ENCODE results near the gene DIAPH2. TPM values are rescaled to one million over a fixed set of nuclear protein-coding genes. Genes with fewer than 3 reads are reported as not detected.

DIAPH2 gene
- total RNA-seq, 1 experiment from 2014 or later, result 15.9 TPM

DNA sequence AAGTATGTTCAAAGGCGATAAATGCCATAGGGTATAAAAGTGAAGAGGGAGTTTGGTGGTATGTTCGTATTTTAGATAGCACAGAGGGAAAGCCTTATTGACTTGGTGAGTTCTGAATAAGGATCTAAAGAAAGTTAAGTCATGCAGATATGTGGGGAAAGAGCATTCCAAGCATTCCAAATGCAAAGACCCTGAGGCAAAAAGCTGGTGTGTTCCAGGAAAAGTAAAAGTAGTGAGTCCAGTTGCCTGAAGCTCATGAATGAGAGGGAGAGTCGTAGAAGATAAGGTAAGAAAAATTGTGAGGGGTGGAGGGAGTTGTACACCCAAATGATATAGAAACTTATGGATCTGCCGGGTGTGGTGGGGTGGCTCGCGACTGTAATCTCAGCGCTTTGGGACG lies 625.7 kb downstream of the DIAPH2 start:
- H3K4me3 Mint-ChIP-seq, result peak overlapping the region; percentile 84
- H3K9me3 Mint-ChIP-seq, result no peaks in the 10 kb centered on the region
- DNase-seq (ENCODE audit: low spot score) (no peak), ATAC-seq (peak; percentile 93)
- H3K36me3 Mint-ChIP-seq, result no peaks in the 10 kb centered on the region; the same call in 1 of the 2 replicates
- TF ChIP-seq CTCF (IDR thresholded peaks at IDR 0.05), result no peak
- peak; percentile 76; the same call in 1 of the 2 replicates for TF ChIP-seq TEAD4 (CRISPR knock-in tag; IDR thresholded peaks at IDR 0.05)
- TF ChIP-seq TEAD1 (CRISPR knock-in tag; IDR thresholded peaks at IDR 0.05), result peak; percentile 93; the same call in 1 of the 2 replicates
- TF ChIP-seq, protein P1, sequence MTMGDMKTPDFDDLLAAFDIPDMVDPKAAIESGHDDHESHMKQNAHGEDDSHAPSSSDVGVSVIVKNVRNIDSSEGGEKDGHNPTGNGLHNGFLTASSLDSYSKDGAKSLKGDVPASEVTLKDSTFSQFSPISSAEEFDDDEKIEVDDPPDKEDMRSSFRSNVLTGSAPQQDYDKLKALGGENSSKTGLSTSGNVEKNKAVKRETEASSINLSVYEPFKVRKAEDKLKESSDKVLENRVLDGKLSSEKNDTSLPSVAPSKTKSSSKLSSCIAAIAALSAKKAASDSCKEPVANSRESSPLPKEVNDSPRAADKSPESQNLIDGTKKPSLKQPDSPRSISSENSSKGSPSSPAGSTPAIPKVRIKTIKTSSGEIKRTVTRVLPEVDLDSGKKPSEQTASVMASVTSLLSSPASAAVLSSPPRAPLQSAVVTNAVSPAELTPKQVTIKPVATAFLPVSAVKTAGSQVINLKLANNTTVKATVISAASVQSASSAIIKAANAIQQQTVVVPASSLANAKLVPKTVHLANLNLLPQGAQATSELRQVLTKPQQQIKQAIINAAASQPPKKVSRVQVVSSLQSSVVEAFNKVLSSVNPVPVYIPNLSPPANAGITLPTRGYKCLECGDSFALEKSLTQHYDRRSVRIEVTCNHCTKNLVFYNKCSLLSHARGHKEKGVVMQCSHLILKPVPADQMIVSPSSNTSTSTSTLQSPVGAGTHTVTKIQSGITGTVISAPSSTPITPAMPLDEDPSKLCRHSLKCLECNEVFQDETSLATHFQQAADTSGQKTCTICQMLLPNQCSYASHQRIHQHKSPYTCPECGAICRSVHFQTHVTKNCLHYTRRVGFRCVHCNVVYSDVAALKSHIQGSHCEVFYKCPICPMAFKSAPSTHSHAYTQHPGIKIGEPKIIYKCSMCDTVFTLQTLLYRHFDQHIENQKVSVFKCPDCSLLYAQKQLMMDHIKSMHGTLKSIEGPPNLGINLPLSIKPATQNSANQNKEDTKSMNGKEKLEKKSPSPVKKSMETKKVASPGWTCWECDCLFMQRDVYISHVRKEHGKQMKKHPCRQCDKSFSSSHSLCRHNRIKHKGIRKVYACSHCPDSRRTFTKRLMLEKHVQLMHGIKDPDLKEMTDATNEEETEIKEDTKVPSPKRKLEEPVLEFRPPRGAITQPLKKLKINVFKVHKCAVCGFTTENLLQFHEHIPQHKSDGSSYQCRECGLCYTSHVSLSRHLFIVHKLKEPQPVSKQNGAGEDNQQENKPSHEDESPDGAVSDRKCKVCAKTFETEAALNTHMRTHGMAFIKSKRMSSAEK (CRISPR knock-in tag; IDR thresholded peaks at IDR 0.05; ENCODE audit: borderline replicate concordance), result no peak
- POLR2A ChIA-PET, result no interaction called here
- CTCF ChIA-PET, result no interaction called here
- peak overlapping the region; percentile 99 for H3K27ac Mint-ChIP-seq
- H3K4me1 Mint-ChIP-seq, result peaks cover 31% of the 10 kb centered on the region
- no peaks in the 10 kb centered on the region for H3K27me3 Mint-ChIP-seq (ENCODE audit: low read depth)

DNA sequence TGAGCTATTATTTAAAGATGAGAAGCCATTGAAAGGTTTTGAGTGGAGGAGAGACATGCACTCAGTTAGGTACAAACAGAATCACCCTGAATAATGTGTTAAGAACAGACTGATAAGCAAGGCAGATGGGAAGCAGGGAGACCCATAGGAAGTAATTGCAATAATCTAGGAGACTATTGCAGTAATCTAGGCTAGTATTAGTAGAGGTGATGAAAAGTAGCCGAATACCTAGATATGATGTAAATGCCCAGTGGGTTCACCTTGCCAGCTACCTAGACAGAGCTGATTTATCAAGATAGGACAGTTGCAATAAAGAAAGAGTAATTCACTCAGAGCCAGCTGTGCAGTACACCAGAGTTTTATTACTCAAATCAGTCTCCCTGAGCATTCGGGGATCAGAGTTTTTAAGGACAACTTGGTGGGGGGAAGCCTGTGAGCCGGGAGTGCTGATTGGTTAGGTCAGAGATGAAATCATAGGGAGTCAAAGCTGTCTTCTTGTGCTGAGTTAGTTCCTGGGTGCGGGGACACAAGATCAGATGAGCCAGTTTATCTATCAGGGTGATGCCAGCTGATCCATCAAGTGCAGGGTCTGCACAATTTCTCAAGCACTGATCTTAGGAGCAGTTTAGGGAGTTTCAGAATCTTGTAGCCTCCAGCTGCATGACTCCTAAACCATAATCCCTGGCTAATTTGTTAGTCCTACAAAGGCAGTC lies 626.6 kb downstream of the DIAPH2 start:
- CTCF ChIA-PET, result no interaction called here
- Mint-ChIP-seq H3K36me3 (peaks cover 3% of the 10 kb centered on the region), H3K4me3 (peak overlapping the region; percentile 84), H3K27ac (peak overlapping the region; percentile 99), H3K4me1 (peaks cover 31% of the 10 kb centered on the region), H3K27me3 (ENCODE audit: low read depth) (no peaks in the 10 kb centered on the region), H3K9me3 (no peaks in the 10 kb centered on the region)
- ATAC-seq (no peak), DNase-seq (ENCODE audit: low spot score) (no peak)
- TF ChIP-seq ZNF512 (CRISPR knock-in tag; IDR thresholded peaks at IDR 0.05; ENCODE audit: borderline replicate concordance) (no peak), RORB (CRISPR knock-in tag; IDR thresholded peaks at IDR 0.05) (no peak), TEAD1 (CRISPR knock-in tag; IDR thresholded peaks at IDR 0.05) (no peak), CREM (CRISPR knock-in tag; IDR thresholded peaks at IDR 0.05) (no peak), JAZF1 (CRISPR knock-in tag; IDR thresholded peaks at IDR 0.05) (no peak), SMAD4 (CRISPR knock-in tag; IDR thresholded peaks at IDR 0.05) (no peak), NR3C1 (CRISPR knock-in tag; conservative IDR thresholded peaks at IDR 0.05; ENCODE audit: low read depth) (no peak), ZNF121 (CRISPR knock-in tag; IDR thresholded peaks at IDR 0.05) (no peak), FOXP1 (CRISPR knock-in tag; IDR thresholded peaks at IDR 0.05; ENCODE audit: borderline replicate concordance) (no peak), TCF7 (CRISPR knock-in tag; IDR thresholded peaks at IDR 0.05; ENCODE audit: low read depth) (no peak), USF1 (CRISPR knock-in tag; IDR thresholded peaks at IDR 0.05) (no peak), ESRRA (CRISPR knock-in tag; IDR thresholded peaks at IDR 0.05; ENCODE audit: borderline replicate concordance) (no peak), NFATC4 (CRISPR knock-in tag; IDR thresholded peaks at IDR 0.05) (no peak), SP1 (CRISPR knock-in tag; conservative IDR thresholded peaks at IDR 0.05) (no peak), NR1H2 (CRISPR knock-in tag; IDR thresholded peaks at IDR 0.05) (no peak)
- TF ChIP-seq, protein P2, sequence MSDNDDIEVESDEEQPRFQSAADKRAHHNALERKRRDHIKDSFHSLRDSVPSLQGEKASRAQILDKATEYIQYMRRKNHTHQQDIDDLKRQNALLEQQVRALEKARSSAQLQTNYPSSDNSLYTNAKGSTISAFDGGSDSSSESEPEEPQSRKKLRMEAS (CRISPR knock-in tag; IDR thresholded peaks at IDR 0.05), result no peak
- TF ChIP-seq, protein P3, sequence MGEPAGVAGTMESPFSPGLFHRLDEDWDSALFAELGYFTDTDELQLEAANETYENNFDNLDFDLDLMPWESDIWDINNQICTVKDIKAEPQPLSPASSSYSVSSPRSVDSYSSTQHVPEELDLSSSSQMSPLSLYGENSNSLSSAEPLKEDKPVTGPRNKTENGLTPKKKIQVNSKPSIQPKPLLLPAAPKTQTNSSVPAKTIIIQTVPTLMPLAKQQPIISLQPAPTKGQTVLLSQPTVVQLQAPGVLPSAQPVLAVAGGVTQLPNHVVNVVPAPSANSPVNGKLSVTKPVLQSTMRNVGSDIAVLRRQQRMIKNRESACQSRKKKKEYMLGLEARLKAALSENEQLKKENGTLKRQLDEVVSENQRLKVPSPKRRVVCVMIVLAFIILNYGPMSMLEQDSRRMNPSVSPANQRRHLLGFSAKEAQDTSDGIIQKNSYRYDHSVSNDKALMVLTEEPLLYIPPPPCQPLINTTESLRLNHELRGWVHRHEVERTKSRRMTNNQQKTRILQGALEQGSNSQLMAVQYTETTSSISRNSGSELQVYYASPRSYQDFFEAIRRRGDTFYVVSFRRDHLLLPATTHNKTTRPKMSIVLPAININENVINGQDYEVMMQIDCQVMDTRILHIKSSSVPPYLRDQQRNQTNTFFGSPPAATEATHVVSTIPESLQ (CRISPR knock-in tag; IDR thresholded peaks at IDR 0.05), result no peak
- POLR2A ChIA-PET, result no interaction called here
